H1 (cell line): ENCODE data around the gene SLC2A5. TPM values are rescaled to one million over a fixed set of nuclear protein-coding genes. Genes with fewer than 3 reads are reported as not detected.

Experiments used
- CTCF ChIP-seq, 3 experiments: IDR thresholded peaks; 1 replicate in 2 of 3; 2 replicates in 1 of 3; pipeline versions ENCODE4 v1.5.1 to v1.6.1; 2011; ENCODE audit warnings: low read length in 3 of 3, mild to moderate bottlenecking in 3 of 3, inconsistent platforms in 2 of 3, low read depth in 1 of 3, moderate library complexity in 1 of 3; ENCODE audit not compliant: insufficient read depth in 1 of 3; ENCODE audit errors: control extremely low read depth in 1 of 3
- E2F6 ChIP-seq: IDR thresholded peaks from 2 replicates; pipeline ENCODE4 v1.6.1; 2012; ENCODE audit warnings: inconsistent platforms
- EP300 ChIP-seq, 2 experiments: IDR thresholded peaks; 1 replicate in 1 of 2; 2 replicates in 1 of 2; pipeline ENCODE4 v1.6.1; 2011 to 2012; ENCODE audit warnings: low read depth in 2 of 2, low read length in 2 of 2, mild to moderate bottlenecking in 2 of 2, borderline replicate concordance in 1 of 2, inconsistent platforms in 1 of 2, moderate library complexity in 1 of 2
- NRF1 ChIP-seq: IDR thresholded peaks from 2 replicates; pipeline ENCODE4 v1.6.1; 2011; ENCODE audit warnings: mild to moderate bottlenecking, low read depth, low read length, improper control_type of control experiment
- POLR2A ChIP-seq, 2 experiments: IDR thresholded peaks; 1 replicate in 1 of 2; 2 replicates in 1 of 2; pipeline ENCODE4 v1.6.1; 2011; ENCODE audit warnings: low read depth in 2 of 2, low read length in 2 of 2, mild to moderate bottlenecking in 2 of 2; ENCODE audit errors: control extremely low read depth in 1 of 2
- RXRA ChIP-seq: IDR thresholded peaks from 2 replicates; pipeline ENCODE4 v1.6.1; 2011; ENCODE audit warnings: low read depth, mild to moderate bottlenecking, low read length, moderate library complexity; ENCODE audit not compliant: insufficient read depth
- SP2 ChIP-seq: IDR thresholded peaks from 2 replicates; pipeline ENCODE4 v1.6.1; 2012; ENCODE audit warnings: mild to moderate bottlenecking, low read length, inconsistent platforms
- SUZ12 ChIP-seq: fragments of 200-600 bp; sonication (generic); IDR thresholded peaks from 2 replicates; pipeline ENCODE4 v1.6.1; 2012; ENCODE audit warnings: mild to moderate bottlenecking, inconsistent platforms, low read length, moderate library complexity, mixed read lengths
- polyA plus RNA-seq, 7 experiments: library from polyadenylated mRNA; depleted of rRNA in 3 of 7; stranded (reverse) in 5 of 7; unstranded in 2 of 7; fragments of >200 nt in 5 of 7; fragments of 200-250 nt in 2 of 7; gene quantifications; 1 replicate in 5 of 7; 2 replicates in 1 of 7; 4 replicates in 1 of 7; pipeline versions ENCODE4 v1.2.1 to v1.2.3, GENCODE V29; 2011 to 2013; ENCODE audit warnings: missing spikeins in 2 of 7, mixed read lengths in 2 of 7
- total RNA-seq: library from RNA; stranded (reverse); fragmentation: NEBNext Ultra II Directional; extraction: Animal tissue kit (Norgen Biotek cat#: 25700); gene quantifications from 2 replicates; pipeline ENCODE4 v1.2.1, GENCODE V29; 2021

Gene SLC2A5
- total and polyA plus RNA-seq, 2 of the 8 experiments (the other 6 are each of a cell fraction or from before 2014, with no cell fraction given) = 0.12 TPM; not detected in 1

DNA sequence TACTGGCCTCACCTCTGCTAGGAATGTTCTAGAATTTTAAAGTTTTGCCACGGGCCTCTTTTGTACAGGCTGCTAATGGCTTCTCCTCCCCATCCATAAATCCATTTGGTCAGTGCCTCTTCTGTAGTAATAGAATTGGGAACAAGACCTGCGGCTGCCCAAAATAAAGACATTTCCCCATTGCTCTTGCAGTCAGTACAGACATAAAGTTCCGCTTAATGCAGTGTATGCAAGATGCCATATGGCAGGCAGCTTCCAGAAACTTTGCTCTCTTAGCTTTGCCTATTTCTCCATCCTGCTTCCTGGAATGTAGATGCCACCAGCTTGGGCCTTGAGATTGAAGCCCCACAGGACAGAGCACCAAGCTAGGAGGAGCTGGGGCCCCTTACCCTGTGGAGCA, 3.7 kb upstream of the SLC2A5 start (continued):
- no peak for TF ChIP-seq CTCF (IDR thresholded peaks at IDR 0.05; ENCODE audit: control extremely low read depth in 1 of 3, insufficient read depth in 1 of 3, low read depth in 1 of 3, low read length in 3 of 3)
- no peak for TF ChIP-seq POLR2A (IDR thresholded peaks at IDR 0.05; ENCODE audit: control extremely low read depth in 1 of 2, low read depth in 2 of 2, low read length in 2 of 2)
- TF ChIP-seq SUZ12 = no peak
- no peak for TF ChIP-seq RXRA
- TF ChIP-seq EP300 (IDR thresholded peaks at IDR 0.05; ENCODE audit: borderline replicate concordance in 1 of 2, low read depth in 2 of 2, low read length in 2 of 2) = no peak
- TF ChIP-seq SP2 = no peak
- no peak for TF ChIP-seq E2F6
- no peak for TF ChIP-seq NRF1
